HG03064 (cell line): ENCODE measurements around the gene LDLRAD1.
"Not testable (repeated sequence)": the region's sequence is repeated elsewhere in the genome, so short reads cannot be mapped to it uniquely, and the experiment has no call there.

Experiments
- ATAC-seq: cut with Tn5 transposase; IDR thresholded peaks from one replicate; pipeline ENCODE4 v1.9.1; 2021; ENCODE audit warnings: low read depth; ENCODE audit not compliant: unreplicated experiment

LDLRAD1 gene, protein sequence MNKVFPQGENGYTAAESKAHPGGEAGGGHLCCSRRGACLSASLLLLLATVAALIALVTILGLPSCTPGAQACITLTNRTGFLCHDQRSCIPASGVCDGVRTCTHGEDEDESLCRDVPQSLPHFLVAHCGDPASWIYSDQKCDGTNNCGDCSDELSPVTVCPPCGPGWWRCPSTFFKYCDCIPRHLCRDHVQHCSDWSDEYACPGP

DNA sequence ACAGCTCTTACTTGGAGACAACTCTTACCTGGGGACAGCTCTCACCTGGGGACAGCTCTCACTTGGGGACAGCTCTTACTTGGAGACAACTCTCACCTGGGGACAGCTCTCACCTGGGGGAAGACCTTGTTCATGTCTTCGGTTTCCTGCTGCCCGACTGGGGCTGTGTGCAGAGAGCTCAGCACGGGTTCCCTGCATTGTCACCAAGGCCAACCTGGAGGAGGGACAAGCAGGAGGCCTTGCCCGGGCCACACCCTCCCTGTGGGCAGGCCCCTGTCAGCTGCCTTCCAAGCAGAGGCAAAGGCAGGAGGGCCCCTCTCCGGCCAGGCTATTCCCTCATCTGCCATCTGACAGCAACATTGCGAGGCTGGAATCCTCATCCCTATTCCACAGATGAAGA, at the start of gene LDLRAD1:
Gene LDLRAD1 (minus strand): TSS at position 208 of the 400 bp plus-strand sequence. CDS start 74 bp downstream, at position 134.
- ATAC-seq = no peak

DNA sequence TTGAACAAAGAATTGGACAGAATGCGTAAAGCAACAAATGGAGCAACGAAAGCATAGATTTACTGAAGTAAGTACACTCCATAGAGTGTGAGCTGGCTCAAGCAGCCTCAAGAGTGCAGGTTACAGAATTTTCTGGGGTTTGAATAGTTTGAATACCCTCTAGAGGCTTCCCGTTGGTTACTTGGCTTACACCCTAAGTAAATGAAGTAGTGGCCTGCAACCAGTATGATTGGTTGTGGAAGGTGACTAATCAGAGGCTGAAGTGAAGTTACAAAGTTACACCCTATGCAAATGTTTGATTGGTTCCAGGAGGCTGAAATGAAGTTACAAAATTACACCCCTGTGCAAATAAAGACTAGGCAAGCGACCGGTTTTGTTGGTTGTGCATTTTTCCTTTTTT, 46.3 kb upstream of the LDLRAD1 start:
- no peak for ATAC-seq

DNA sequence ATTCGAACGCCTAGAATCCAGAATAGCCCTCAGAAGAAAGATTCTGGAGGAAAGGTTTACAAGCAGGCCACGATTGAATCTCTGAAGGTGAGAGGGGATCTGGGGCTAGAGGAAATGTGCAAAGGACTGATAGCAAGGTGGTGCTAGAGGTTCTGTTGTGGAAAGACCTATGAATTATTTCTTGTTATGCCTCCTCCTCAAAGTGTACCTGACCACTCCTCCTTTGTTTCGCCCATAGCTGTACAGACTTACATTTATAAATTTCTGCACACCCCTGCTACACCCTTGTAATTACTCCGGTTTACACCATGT, 36.4 kb upstream of the LDLRAD1 start:
- no peak for ATAC-seq

DNA sequence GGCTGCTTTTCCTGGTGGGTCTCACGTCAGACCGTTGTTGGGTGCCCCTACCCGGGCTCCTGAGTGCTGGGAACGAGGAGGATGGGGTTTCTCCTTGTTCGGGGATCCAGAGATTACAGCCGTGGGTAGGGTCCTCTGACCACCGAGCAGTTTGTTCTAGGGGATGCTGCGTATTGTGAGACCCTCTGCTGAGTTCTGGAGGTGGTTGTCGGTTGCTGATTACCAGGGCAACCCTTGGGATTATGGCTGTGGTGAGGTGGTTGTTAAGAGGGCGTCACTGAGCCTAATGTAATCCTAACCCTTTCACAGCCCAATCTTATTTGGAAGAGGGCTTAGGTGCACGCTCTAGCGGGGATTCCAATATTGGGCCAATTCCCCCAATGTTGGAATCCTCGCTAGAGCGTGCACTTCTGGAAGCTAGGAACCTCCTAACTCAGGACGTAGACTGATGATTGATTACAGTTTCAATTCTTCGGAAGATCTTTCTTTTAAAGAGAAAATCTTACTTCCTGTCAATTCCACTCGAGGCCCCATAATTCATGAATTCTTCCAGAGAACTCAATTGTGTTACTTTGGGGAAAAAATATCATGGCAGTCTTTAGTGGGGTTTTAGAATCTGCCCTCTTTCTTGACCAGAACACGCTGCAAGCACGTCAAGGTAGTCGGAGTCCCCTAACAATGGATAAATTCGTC, 35.9 kb upstream of the LDLRAD1 start:
- no peak for ATAC-seq

DNA sequence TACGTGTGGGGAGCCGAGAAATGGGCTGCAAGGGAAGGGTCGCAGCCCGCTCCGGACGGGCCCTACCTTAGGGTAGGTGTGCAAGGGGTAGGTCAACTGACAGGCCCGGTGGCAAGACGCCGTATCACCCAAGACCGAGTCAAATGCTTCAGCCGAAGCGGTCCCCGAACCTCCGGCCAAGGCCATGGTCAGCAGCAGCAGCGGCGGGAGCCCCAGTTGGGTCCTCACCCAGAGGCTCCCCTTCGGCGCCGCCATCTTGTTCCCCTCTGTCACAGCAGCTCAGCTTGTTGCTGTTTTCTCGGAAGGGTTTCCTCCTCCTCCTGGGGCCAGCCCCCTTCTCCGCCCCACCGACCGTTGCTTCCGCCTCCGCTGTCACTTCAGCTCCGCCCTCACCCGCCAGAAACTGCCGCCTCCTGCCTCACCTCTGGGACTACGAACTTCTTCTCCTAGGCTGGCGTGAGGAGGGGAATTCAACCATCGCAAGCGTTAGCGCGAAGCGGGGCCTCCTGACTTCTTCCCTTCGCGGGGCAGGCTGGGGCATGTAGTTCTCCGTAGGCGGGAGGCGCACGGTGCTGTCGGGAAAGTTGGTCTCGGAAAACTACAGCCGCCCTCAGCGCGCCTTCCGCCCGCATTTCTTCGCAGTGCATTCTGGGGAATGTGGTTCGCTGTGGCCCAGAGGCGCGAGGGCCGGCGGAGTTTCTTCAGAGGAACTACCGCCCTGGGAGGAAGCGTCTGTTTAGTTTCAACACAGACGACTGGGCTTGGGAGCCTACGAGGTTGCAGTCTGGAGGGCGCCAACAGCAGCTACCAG, 35.2 kb upstream of the LDLRAD1 start, which contains the start of the genes TCEANC2 and TMEM59:
Gene TCEANC2 (plus strand): TSS at position 675 of the 811 bp plus-strand sequence. CDS start 815 bp downstream, outside the sequence.
Gene TMEM59 (minus strand): TSS at position 271 of the 811 bp plus-strand sequence. CDS start 16 bp downstream, at position 255.
- peak; percentile 91 for ATAC-seq

DNA sequence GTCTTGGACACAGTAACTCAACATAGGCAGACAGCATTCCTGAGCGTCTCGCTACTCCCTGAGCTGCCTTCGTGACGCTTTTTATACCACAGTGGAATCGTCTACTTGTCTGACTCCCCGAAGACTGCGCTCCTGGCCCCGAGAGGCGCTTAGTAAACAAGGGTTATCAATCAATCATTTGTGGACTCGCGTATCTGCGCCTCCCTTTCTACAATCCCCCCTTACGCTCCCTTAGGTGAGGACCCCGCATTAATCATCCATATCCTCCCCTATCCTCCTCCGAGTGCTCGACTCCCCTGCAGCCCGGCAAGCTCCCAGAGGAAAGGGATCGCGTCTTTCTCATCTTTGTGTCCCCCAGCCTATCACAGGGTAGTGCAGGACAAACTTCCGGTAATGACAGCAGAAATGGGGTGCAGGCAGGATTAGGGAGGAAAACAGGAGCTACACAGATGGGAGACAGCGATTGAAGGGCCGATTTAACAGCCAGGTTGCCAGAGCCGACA, 34.5 kb upstream of the LDLRAD1 start:
- no peak for ATAC-seq

DNA sequence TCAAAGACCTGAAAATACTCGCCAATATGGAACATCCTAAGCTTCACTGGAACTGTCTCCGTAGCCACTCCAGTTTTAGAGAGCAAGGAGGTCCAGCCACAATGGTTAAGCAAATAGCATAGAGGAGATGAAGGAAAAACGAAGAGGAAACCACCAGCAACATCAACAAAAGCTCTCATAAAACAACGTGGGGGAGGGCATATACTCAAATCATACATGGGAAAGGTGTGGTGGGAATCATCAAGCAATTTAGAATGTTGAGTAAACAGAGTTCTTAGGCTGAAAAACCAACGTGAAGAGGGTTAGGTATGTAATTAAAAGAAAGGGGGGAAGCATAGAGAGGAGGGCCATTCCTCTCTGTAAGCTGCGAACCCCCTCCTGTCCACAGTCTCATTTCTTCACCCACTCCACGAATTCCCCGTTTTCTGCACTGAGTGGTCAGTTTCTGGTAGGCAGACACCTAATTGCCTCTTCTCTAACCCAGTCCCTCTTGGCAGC, 34.0 kb upstream of the LDLRAD1 start:
- no peak for ATAC-seq

DNA sequence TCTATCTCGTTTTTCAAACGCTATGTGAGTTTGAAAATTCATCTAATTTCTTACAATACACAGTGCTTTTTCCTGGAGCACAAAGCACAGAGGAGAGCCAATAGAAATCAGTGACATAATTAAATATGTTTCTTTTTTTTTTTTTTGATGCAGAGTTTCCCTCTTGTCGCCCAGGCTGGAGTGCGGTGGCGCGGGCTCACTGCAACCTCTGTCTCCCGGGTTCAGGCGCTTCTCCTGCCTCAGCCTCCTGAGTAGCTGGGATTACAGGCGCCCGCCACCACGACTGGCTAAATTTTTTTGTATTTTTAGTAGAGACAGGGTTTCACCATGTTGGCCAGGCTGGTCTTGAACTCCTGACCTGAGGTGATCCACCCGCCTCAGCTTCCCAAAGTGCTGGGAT, 32.4 kb upstream of the LDLRAD1 start:
- not testable (repeated sequence) for ATAC-seq

DNA sequence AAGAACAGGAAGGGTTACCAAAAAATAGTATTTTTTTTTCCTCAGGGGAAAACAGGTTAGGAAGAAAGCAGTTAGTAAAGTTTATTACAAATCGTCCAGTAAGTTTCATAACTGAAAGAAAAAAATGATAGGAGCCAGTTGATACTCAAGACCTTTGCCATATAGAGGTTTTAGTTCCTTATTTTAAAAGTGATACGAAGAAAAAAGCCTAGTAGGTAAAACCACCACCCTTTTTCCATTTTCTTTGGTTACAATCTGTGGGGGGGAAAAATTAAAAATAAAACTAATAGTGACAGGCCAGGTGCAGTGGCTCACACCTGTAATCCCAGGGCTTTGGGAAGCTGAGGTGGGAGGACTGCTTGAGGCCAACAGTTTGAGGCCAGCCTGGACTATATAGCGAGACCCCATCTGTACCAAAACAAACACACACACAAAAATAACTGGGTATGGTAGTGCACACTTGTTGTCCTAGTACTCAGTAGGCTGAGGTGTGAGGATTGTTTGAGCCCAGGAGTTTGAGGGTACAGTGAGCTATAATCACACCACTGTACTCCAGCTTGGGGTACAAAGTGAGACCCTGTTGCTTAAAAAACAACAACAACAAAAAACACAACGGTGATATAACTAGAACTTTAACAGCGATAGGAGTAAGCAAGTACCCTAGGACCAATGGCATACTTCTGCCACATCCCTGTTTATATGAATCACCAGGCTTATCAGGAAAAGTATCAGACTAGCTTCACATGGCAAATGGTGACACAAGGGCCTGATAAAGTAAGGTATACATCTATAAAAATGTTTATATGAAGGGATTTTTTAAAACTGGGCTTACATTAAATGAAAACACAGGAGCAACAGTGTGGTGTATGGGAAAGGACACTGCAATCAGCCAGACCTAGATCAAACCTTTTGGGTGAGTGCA, 29.7 kb upstream of the LDLRAD1 start:
- ATAC-seq = no peak

DNA sequence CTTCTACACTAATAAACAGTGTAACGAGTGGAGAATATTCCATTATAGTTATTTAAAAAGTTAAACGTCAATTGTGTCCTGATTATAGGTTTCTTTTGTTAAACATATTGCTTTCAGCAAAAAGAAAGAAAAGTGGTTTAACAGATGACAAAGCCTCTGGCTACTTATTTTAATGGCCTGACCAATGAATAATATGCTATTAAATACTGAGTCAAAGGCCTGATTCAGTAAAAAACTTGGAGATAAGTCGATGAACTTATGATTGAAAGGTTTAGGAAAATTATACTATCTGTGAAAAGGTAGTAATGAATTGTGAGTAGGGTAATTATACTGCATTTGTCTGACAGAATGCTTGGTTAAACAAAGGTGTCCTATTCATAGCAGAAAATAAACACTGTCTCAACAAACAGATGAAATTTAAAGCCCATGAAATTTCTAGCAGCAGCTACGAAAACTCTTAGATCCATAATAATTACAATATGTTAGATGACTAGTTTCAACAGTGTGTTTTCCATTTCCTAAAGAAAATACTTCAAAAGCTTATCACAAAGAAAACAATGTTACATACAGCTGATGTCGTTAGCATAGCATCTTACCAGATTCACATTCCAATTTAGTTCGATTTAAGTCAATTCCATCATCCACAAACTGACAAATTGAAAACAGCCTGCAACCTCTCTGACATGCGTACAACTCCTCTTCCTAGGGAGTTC, 28.8 kb upstream of the LDLRAD1 start:
- ATAC-seq = no peak

DNA sequence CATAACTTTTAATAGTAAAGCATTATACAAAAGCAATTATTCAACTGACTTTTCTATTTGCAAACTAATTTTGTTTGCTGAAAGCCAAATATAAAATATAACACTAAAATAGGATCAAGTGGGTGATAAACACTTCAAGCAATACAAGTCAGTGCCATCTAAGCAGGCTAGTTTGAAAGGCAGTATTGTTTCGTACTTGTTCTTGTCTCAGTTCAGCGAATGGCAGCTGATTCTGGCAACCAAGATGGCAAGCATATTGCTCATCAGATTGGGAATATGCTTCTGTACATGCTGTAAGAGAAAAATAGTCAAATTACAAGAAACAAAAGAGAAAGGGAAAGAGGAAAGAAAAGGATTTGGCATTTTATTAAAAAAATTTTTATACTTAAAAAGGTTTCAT, 27.5 kb upstream of the LDLRAD1 start:
- ATAC-seq = no peak

DNA sequence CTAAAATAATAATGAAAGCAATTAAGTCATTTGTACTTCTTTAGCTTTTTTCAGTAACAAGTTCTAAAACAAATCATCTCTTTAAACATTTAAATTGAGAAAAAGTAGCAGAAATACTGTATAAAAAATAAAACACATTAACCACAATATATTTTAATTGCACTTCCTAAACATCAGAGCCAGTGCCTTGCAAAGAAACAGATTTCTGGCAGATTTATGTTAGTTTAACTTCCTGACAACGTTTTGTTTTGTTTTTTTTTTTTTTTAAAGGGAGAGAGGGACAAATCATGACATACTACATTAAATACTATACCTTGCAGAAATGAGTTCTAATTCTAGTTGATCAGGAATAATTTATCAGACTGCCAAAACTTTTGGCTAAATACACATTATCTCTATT, 23.8 kb upstream of the LDLRAD1 start:
- no peak for ATAC-seq

DNA sequence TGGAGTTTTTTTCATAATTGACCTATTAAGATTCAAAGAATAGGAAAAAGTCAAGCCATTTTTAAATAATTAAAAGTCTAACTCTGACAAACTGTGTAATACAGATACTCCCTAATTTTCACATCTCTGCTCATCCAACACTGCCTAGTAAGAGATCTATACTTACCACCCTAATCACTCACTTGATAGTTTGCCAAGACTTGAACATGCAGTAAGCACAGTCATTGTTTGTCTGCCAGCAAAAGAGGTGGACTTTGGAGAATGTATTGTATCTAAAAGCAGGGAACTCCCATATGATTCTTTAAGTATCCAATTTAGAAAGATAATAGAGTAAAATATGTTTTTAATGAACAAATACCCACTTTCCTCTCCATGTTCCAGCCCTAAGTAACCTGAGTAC, 19.5 kb upstream of the LDLRAD1 start:
- no peak for ATAC-seq

DNA sequence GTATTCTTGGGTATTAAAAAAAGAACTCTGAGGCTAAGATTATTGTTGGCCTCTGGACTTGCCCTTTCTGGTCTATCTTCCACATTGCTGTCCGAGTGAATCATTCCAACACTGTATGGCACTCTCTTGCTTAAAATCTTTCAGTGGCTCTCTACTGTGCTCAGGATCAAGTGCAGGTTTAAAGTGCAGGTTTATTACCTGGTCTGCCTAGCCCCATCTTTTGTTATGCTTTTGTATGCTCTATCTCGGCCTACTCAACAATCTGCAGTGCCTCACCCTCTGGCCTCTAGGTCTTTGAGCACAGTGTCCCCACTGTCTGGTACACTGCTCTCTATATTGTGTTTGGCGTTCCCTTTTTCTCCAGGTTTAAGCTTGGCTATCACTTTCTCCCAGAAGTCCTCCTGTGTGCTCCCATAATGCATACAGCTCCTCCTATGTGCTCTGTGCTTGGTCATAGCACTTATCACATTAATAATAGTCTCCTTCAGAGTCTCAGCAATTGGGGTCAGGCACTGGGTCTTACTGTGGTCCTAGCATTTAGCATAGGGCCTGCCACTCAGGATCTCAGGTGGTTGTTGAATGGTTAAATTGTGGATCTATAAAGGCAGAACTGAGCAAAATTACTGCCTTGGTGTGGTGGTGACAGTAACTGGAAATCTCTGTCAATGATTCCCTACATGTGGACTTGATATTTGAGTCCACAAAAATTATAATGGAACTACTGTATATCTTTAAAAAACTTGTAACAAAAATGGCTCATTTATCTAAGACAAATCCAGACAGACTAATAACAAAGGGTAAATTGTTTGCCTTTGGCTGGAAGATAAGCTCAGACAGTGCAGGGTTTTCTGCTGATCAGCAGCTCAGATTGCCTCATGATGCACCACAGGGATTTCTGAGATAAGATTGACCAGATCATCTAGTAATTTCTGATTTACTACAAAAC, 10.6 kb upstream of the LDLRAD1 start:
- ATAC-seq = no peak

DNA sequence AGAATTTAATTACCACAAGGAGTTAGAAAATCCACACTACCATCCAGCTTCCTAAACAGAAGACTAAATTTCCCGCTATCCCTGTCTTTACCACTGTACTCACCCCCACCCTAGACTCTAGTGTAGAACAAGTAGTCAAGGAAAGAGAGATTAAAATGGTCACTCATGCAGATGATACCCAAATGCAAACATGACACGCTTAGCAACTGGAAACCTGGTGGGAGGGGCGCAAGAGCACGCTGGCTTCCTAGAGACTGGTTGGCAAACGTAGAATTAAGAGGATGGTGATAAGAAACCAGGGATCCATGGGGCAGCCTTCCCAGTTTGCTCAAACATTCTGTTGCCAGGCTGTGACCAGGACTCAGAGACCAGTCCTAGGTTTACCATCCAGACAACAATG, 9.9 kb upstream of the LDLRAD1 start:
- ATAC-seq = no peak

DNA sequence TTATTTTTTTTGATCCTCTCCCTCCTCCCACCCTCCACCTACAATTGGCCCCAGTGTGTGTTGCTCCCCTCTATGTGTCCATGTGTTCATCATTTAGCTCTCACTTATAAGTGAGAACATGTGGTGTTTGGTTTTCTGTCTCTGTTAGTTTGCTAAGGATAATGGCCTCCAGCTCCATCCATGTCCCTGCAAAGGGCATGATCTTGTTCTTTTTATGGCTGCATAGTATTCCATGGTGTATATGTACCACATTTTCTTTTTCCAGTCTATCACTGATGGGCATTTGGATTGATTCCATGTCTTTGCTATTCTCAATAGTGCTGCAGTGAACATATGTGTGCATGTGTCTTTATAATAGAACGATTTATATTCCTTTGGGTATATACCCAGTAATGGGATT, 6.8 kb upstream of the LDLRAD1 start:
- not testable (repeated sequence) for ATAC-seq

DNA sequence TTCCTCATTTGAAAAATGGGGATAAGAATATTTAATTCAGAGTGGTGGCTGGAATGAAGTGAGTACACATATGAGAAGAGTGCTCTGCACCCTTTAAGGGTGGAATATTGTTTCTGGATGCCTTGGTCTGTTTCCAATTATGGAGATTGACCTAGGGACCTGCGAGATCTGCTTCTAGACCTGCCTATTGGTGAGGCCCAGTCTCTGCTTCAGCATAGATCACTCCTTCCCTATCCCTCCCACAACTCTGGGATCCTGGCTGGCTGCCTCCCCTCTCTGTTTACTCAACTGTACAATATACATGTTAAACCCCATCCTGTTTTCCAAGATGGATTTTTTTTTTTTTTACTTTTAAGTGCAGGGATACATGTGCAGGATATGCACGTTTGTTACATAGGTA, 6.4 kb upstream of the LDLRAD1 start:
- no peak for ATAC-seq

DNA sequence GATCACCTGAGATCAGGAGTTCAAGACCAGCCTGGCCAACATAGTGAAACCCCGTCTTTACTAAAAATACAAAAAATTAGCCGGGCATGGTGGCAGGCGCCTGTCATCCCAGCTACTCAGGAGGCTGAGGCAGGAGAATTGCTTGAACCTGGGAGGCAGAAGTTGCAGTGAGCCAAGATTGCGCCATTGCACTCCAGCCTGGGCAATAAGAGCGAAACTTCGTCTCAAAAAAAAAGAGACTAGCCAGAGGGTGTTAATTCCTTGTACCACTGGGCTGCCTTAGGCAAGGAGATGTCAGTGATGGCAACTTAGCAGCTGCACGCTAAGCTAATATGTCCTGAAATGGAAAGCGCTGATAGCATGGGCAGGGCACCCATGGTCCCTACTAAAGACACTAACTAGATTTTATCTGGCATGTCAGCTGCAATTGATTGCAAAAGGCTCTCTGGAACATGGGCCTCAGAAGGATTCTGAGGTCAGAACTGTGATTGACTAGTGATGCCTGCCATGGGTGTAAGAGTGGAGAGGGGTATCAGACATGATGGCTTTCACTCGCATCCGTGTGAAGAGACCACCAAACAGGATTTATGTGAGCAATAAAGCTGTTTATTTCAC, 1.7 kb upstream of the LDLRAD1 start:
- not testable (repeated sequence) for ATAC-seq
